K562 (cell line): ENCODE measurements around the gene NECTIN4. TPM values are rescaled to one million over a fixed set of nuclear protein-coding genes. Genes with fewer than 3 reads are reported as not detected.

Experiments used
- ATAC-seq: fragments of 200-7000 bp; cut with Tn5 transposase; 3 replicates; pipeline ENCODE4 v1.9.1; 2020; ENCODE audit warnings: moderate library complexity
- BruUV-seq: library from RNA; stranded (reverse); fragments of 400-500 nt; replicated peaks from 2 replicates; lab custom pipeline; 2021; lab: Mats Ljungman, UMichigan
- CTCF ChIA-PET: fragments of 300-600 bp; formaldehyde crosslinking; extraction: SDS; loops from one replicate; lab custom pipeline; 2021; ENCODE audit warnings: low intra/inter-chr PET ratio; lab: Yijun Ruan, JAX
- POLR2A ChIA-PET: fragments of 300-600, 350-650 bp; sonication (Branson Sonifier 250); formaldehyde crosslinking; extraction: SDS; loops from one replicate; lab custom pipeline; 2021; ENCODE audit warnings: antibody characterized with exemption, inconsistent platforms; lab: Yijun Ruan, JAX
- DNase-seq, 4 experiments: peaks; one replicate each; pipeline versions ENCODE4 v3.0.0 to v3.0.0-alpha.2; 2011 to 2018; ENCODE audit warnings: low spot score in 3 of 4, mixed read lengths in 3 of 4; ENCODE audit errors: extremely low read depth in 1 of 4
- FAIRE-seq: peaks from 2 replicates; lab custom pipeline; 2011; peaks lifted over from hg19 to GRCh38; lab: Jason Lieb, UNC
- H2AFZ ChIP-seq: 2 replicates; pipeline ENCODE4 v1.6.0; 2011; ENCODE audit warnings: low read depth, low read length, control low read depth, inconsistent platforms
- H3K27ac ChIP-seq: fragments of 200-600 bp; 3 replicates; pipeline ENCODE4 v1.8.0; 2011; ENCODE audit warnings: low read depth, mild to moderate bottlenecking, control low read depth, inconsistent platforms, low read length, moderate library complexity, mixed read lengths; ENCODE audit errors: extremely low read depth
- H3K27me3 ChIP-seq, 2 experiments: fragments of 300-600 bp in 1 of 2; 2 replicates in 1 of 2; 3 replicates in 1 of 2; pipeline versions ENCODE4 v1.6.0 to v1.8.0; 2011; ENCODE audit warnings: inconsistent platforms in 2 of 2, low read length in 2 of 2, mild to moderate bottlenecking in 1 of 2, mixed read lengths in 1 of 2, moderate library complexity in 1 of 2; ENCODE audit not compliant: control insufficient read depth in 2 of 2, insufficient read depth in 2 of 2
- H3K36me3 ChIP-seq: fragments of 300-600 bp; 3 replicates; pipeline ENCODE4 v1.8.0; 2011; ENCODE audit warnings: mild to moderate bottlenecking, low read length, inconsistent platforms; ENCODE audit not compliant: control insufficient read depth, insufficient read depth
- H3K4me1 ChIP-seq, 2 experiments: fragments of 200-600 bp in 1 of 2; replicated peaks in 1 of 2; 2 replicates in 1 of 2; 3 replicates in 1 of 2; pipeline versions ENCODE4 v1.5.1 to v1.8.0; 2011; ENCODE audit warnings: inconsistent platforms in 2 of 2, low read length in 2 of 2, mild to moderate bottlenecking in 1 of 2, mixed read lengths in 1 of 2, moderate library complexity in 1 of 2; ENCODE audit not compliant: control insufficient read depth in 2 of 2, insufficient read depth in 2 of 2
- H3K4me2 ChIP-seq: 2 replicates; pipeline ENCODE4 v1.6.1; 2011; ENCODE audit warnings: low read length, control low read depth, inconsistent platforms, mixed read lengths; ENCODE audit not compliant: insufficient read depth
- H3K4me3 ChIP-seq: fragments of 200-600 bp; sonication (generic), shearing (Covaris generic); 2 replicates; pipeline ENCODE4 v1.5.1; 2016; ENCODE audit warnings: control low read depth, inconsistent platforms
- H3K79me2 ChIP-seq: fragments of 200-600 bp; 3 replicates; pipeline ENCODE4 v1.8.0; 2011; ENCODE audit warnings: low read length, inconsistent platforms; ENCODE audit not compliant: control insufficient read depth, insufficient read depth
- H3K9ac ChIP-seq, 2 experiments: 2 replicates each; pipeline versions ENCODE4 v1.6.0 to v1.6.1; 2011; ENCODE audit warnings: low read depth in 2 of 2, low read length in 2 of 2, control low read depth in 1 of 2, inconsistent platforms in 1 of 2, mild to moderate bottlenecking in 1 of 2, mixed read lengths in 1 of 2; ENCODE audit not compliant: insufficient read depth in 1 of 2
- H3K9me1 ChIP-seq: one replicate; pipeline ENCODE4 v1.6.0; 2011; ENCODE audit warnings: inconsistent platforms, mild to moderate bottlenecking, low read length, moderate library complexity; ENCODE audit not compliant: control insufficient read depth, insufficient read depth
- H3K9me3 ChIP-seq: replicated peaks from 2 replicates; pipeline ENCODE4 v1.5.1; 2011; ENCODE audit warnings: low read depth, low read length, inconsistent platforms; ENCODE audit not compliant: control insufficient read depth, insufficient read depth
- H4K20me1 ChIP-seq: replicated peaks from 2 replicates; pipeline ENCODE4 v1.6.1; 2011; ENCODE audit warnings: low read length, inconsistent platforms, mixed read lengths; ENCODE audit not compliant: control insufficient read depth, insufficient read depth
- BACH1 ChIP-seq: fragments of 200-800 bp; sonication (Bioruptor generic); IDR thresholded peaks from 2 replicates; pipeline ENCODE4 v1.6.1; 2016; ENCODE audit warnings: missing genetic modification characterization, missing compliant biosample characterization
- CTCFL ChIP-seq: IDR thresholded peaks from 2 replicates; pipeline ENCODE4 v1.6.1; 2011; ENCODE audit warnings: borderline replicate concordance, low read depth, mild to moderate bottlenecking, moderate library complexity, low read length; ENCODE audit not compliant: insufficient read depth, poor library complexity, severe bottlenecking
- GABPB2 ChIP-seq: fragments of 250-450 bp; sonication (Bioruptor Pico); conservative IDR thresholded peaks from 2 replicates; pipeline ENCODE4 v1.5.1; 2021; ENCODE audit warnings: mild to moderate bottlenecking
- ILF3 ChIP-seq: fragments of 450-650 bp; IDR thresholded peaks from 2 replicates; pipeline ENCODE4 v1.6.1; 2018; ENCODE audit warnings: antibody characterized with exemption, mild to moderate bottlenecking, moderate library complexity, borderline replicate concordance
- KLF10 ChIP-seq: fragments of 250-450 bp; sonication (Bioruptor Pico); IDR thresholded peaks from 2 replicates; pipeline ENCODE4 v1.6.1; 2021; ENCODE audit warnings: matching md5 sums
- PRPF4 ChIP-seq: fragments of 200-400 bp; formaldehyde crosslinking; IDR thresholded peaks from one replicate; pipeline ENCODE4 v1.6.1; 2017; ENCODE audit warnings: low read length, low read depth, mild to moderate bottlenecking; ENCODE audit not compliant: insufficient read depth, poor library complexity, severe bottlenecking
- PTTG1 ChIP-seq: fragments of 450-650 bp; IDR thresholded peaks from 2 replicates; pipeline ENCODE4 v1.6.1; 2016; ENCODE audit warnings: low read depth, mild to moderate bottlenecking, missing genetic modification characterization, missing compliant biosample characterization
- WGBS: fragments of 100-300 bp; shearing (Covaris generic); methylation state at CpG from one replicate; pipeline ENCODE4 v1.1.6; 2016; ENCODE audit warnings: low coverage, mixed read lengths; ENCODE audit not compliant: insufficient coverage; ENCODE audit errors: missing lambda C conversion rate; 5-methylcytosine and 5-hydroxymethylcytosine counted together
- in situ Hi-C: fragments of 300-500 bp; cut with MboI; formaldehyde crosslinking; loops from 4 replicates; pipeline ENCODE4 v1.15.0; 2018; ENCODE audit warnings: inconsistent platforms, mixed read lengths
- intact Hi-C: fragments of 100-400 bp; cut with micrococcal nuclease; formaldehyde crosslinking; loops from 2 replicates; pipeline ENCODE4 v1.14.2; 2022
- polyA plus RNA-seq, 8 experiments: library from polyadenylated mRNA; depleted of rRNA in 4 of 8; stranded (reverse) in 5 of 8; unstranded in 3 of 8; fragments of >200 nt; fragmentation: Nextera tagmentation in 2 of 8; fragmentation: Illumina TruSeq in 1 of 8; extraction: Ambion mirVana in 2 of 8; extraction: Trizol in 1 of 8; gene quantifications; 2 replicates each; pipeline versions ENCODE4 v1.2.1 to v1.2.3, GENCODE V29; 2011 to 2014; ENCODE audit warnings: inconsistent platforms in 1 of 8, missing spikeins in 1 of 8
- total RNA-seq, 7 experiments: library from RNA; depleted of rRNA in 6 of 7; stranded (reverse); fragments of >200 nt in 6 of 7; fragmentation: Illumina TruSeq in 2 of 7; extraction: Trizol in 2 of 7; gene quantifications; 2 replicates each; pipeline versions ENCODE4 v1.2.1 to v1.2.3, GENCODE V29; 2011 to 2021; ENCODE audit warnings: low replicate concordance in 1 of 7
- TF ChIP-seq, protein P1 (sequence below): fragments of 250-450 bp; sonication (Bioruptor Pico); IDR thresholded peaks from 2 replicates; pipeline ENCODE4 v1.4.0; 2020; ENCODE audit warnings: mild to moderate bottlenecking, moderate library complexity

The NECTIN4 gene
- total and polyA plus RNA-seq, 9 of the 15 experiments (the other 6 are each of a cell fraction or from before 2014, with no cell fraction given), result 0.01 to 0.09 TPM; not detected in 7

GRCh38 chr1:161088587-161089110 lies 709 bp downstream of the NECTIN4 start (continued):
- no peak for TF ChIP-seq PRPF4
- TF ChIP-seq PTTG1 (tag), result no peak
- TF ChIP-seq BACH1 (tag), result no peak
- no peak for TF ChIP-seq ILF3

- peak; percentile 6 for FAIRE-seq
- H3K9me1 ChIP-seq, result no peaks in the 10 kb centered on the region
- H4K20me1 ChIP-seq, result no peaks in the 10 kb centered on the region
- H3K36me3 ChIP-seq, result no peaks in the 10 kb centered on the region
- H3K4me1 ChIP-seq, result peaks cover 11 to 18% of the 10 kb centered on the region in 2 experiments; a peak in 4 of 5 replicates
- no peak overlapping the region for H3K27ac ChIP-seq
- CTCF ChIA-PET, result no interaction called here
- in situ Hi-C loops, result loop anchor here (25.0 kb wide), 1 partner anchor 249 kb away; no protein-coding TSS in a partner anchor
- no peaks in the 10 kb centered on the region for H3K27me3 ChIP-seq
- no peak overlapping the region for H3K4me3 ChIP-seq
- H3K9ac ChIP-seq, result no peak overlapping the region
- no peak overlapping the region for H3K4me2 ChIP-seq
- intact Hi-C loops, result no loop called here
- no peak overlapping the region for H2AFZ ChIP-seq
- POLR2A ChIA-PET, result interaction anchor here (0.7 to 1.6 kb wide), 5 partner anchors 11 to 73 kb away, joined by 3 to 5 read pairs (median 3); no protein-coding TSS in a partner anchor
- no peaks in the 10 kb centered on the region for H3K79me2 ChIP-seq
- no peak for ATAC-seq
- no TSS peak for BruUV-seq
- 10% methylated on average over 3 of the region's 4 CpGs for WGBS
- DNase-seq, result no peak
- TF ChIP-seq, protein P1, sequence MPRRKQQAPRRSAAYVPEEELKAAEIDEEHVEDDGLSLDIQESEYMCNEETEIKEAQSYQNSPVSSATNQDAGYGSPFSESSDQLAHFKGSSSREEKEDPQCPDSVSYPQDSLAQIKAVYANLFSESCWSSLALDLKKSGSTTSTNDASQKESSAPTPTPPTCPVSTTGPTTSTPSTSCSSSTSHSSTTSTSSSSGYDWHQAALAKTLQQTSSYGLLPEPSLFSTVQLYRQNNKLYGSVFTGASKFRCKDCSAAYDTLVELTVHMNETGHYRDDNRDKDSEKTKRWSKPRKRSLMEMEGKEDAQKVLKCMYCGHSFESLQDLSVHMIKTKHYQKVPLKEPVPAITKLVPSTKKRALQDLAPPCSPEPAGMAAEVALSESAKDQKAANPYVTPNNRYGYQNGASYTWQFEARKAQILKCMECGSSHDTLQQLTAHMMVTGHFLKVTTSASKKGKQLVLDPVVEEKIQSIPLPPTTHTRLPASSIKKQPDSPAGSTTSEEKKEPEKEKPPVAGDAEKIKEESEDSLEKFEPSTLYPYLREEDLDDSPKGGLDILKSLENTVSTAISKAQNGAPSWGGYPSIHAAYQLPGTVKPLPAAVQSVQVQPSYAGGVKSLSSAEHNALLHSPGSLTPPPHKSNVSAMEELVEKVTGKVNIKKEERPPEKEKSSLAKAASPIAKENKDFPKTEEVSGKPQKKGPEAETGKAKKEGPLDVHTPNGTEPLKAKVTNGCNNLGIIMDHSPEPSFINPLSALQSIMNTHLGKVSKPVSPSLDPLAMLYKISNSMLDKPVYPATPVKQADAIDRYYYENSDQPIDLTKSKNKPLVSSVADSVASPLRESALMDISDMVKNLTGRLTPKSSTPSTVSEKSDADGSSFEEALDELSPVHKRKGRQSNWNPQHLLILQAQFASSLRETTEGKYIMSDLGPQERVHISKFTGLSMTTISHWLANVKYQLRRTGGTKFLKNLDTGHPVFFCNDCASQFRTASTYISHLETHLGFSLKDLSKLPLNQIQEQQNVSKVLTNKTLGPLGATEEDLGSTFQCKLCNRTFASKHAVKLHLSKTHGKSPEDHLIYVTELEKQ (CRISPR knock-in tag), result no peak
- 0 out of 2 replicates have a peak, but pooled peaks have one; percentile 17 for TF ChIP-seq GABPB2 (CRISPR knock-in tag)
- TF ChIP-seq CTCFL, result no peak
- TF ChIP-seq KLF10 (CRISPR knock-in tag), result no peak
- H3K9me3 ChIP-seq, result no peaks in the 10 kb centered on the region
Observed at GRCh38 chr1:161086457-161086856, 2.9 kb downstream of the NECTIN4 start.
